Measurements from ENCODE around the gene SUCLA2. TPM values are rescaled to one million over a fixed set of nuclear protein-coding genes. Genes with fewer than 3 reads are reported as not detected.

Gene SUCLA2
- total and polyA plus RNA-seq, 9 of the 15 experiments (the other 6 are each of a cell fraction or from before 2014, with no cell fraction given), result 23.3 to 52.9 (median 35.8) TPM

DNA sequence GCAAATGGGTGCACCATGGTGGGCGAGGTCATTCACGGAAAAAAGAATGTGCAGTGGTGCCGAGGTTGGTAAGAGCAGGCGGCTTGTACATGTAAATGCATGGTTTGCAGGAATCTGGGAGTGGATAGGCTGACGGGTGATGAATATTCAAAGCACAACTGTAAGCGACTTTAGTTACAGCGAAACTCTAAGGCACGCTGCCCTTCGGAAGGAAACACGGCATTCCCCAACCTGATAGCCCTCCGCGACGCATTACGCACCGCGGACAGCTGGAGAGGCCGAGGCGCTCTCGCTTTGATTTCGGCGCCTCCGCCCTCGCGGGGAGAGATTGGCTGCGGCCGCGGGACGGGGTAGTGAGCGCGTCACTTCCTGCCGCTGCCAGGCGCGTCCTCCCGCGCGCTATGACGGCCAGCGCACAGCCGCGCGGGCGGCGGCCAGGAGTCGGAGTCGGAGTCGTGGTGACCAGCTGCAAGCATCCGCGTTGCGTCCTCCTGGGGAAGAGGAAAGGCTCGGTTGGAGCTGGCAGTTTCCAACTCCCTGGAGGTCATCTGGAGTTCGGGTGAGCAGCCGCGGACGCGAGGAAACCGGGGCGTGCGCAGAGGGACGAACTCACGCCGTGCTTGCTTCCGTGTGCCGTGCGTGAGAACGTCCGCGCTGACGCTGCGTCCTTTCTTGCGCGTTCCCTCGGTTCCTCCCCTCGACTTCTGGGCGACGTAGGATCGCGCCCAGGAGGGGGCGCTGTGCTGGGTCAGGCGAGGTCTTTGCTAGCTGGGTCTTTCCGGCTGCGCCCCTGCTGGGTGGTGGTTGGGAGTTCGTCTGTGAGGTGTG, 36.5 kb upstream of the SUCLA2 start, which contains the start of gene NUDT15 (continued):
- TF ChIP-seq, protein P1, sequence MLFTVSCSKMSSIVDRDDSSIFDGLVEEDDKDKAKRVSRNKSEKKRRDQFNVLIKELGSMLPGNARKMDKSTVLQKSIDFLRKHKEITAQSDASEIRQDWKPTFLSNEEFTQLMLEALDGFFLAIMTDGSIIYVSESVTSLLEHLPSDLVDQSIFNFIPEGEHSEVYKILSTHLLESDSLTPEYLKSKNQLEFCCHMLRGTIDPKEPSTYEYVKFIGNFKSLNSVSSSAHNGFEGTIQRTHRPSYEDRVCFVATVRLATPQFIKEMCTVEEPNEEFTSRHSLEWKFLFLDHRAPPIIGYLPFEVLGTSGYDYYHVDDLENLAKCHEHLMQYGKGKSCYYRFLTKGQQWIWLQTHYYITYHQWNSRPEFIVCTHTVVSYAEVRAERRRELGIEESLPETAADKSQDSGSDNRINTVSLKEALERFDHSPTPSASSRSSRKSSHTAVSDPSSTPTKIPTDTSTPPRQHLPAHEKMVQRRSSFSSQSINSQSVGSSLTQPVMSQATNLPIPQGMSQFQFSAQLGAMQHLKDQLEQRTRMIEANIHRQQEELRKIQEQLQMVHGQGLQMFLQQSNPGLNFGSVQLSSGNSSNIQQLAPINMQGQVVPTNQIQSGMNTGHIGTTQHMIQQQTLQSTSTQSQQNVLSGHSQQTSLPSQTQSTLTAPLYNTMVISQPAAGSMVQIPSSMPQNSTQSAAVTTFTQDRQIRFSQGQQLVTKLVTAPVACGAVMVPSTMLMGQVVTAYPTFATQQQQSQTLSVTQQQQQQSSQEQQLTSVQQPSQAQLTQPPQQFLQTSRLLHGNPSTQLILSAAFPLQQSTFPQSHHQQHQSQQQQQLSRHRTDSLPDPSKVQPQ (CRISPR knock-in tag; IDR thresholded peaks at IDR 0.05; ENCODE audit: borderline replicate concordance), result no peak
- 0 out of 2 replicates have a peak, but pooled peaks have one; percentile 16 for TF ChIP-seq NFE2 (IDR thresholded peaks at IDR 0.05; ENCODE audit: low read depth)
- TF ChIP-seq SAFB2 (IDR thresholded peaks at IDR 0.05; ENCODE audit: borderline replicate concordance, low read depth, low read length, severe bottlenecking), result no peak
- TF ChIP-seq OTX1 (CRISPR knock-in tag; IDR thresholded peaks at IDR 0.05), result no peak
- no peak for TF ChIP-seq RBM14 (IDR thresholded peaks at IDR 0.05; ENCODE audit: borderline replicate concordance, insufficient read depth, low read depth, low read length)
- no peak for TF ChIP-seq SIRT6 (IDR thresholded peaks at IDR 0.05; ENCODE audit: low read depth, low read length)
- TF ChIP-seq, protein P2, sequence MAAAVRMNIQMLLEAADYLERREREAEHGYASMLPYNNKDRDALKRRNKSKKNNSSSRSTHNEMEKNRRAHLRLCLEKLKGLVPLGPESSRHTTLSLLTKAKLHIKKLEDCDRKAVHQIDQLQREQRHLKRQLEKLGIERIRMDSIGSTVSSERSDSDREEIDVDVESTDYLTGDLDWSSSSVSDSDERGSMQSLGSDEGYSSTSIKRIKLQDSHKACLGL (CRISPR knock-in tag; IDR thresholded peaks at IDR 0.05; ENCODE audit: borderline replicate concordance, poor library complexity, severe bottlenecking), result no peak
- no peak for TF ChIP-seq HNRNPUL1 (IDR thresholded peaks at IDR 0.05; ENCODE audit: low read length)
- no peak for TF ChIP-seq KAT8 (IDR thresholded peaks at IDR 0.05; ENCODE audit: low read depth)
- TF ChIP-seq, protein P3, sequence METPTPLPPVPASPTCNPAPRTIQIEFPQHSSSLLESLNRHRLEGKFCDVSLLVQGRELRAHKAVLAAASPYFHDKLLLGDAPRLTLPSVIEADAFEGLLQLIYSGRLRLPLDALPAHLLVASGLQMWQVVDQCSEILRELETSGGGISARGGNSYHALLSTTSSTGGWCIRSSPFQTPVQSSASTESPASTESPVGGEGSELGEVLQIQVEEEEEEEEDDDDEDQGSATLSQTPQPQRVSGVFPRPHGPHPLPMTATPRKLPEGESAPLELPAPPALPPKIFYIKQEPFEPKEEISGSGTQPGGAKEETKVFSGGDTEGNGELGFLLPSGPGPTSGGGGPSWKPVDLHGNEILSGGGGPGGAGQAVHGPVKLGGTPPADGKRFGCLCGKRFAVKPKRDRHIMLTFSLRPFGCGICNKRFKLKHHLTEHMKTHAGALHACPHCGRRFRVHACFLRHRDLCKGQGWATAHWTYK (CRISPR knock-in tag; IDR thresholded peaks at IDR 0.05), result no peak; the same call in 1 of the 2 replicates
- TF ChIP-seq, protein P4, sequence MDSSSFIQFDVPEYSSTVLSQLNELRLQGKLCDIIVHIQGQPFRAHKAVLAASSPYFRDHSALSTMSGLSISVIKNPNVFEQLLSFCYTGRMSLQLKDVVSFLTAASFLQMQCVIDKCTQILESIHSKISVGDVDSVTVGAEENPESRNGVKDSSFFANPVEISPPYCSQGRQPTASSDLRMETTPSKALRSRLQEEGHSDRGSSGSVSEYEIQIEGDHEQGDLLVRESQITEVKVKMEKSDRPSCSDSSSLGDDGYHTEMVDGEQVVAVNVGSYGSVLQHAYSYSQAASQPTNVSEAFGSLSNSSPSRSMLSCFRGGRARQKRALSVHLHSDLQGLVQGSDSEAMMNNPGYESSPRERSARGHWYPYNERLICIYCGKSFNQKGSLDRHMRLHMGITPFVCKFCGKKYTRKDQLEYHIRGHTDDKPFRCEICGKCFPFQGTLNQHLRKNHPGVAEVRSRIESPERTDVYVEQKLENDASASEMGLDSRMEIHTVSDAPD (CRISPR knock-in tag; IDR thresholded peaks at IDR 0.05), result no peak
- TF ChIP-seq FOXK1 (CRISPR knock-in tag; IDR thresholded peaks at IDR 0.05; ENCODE audit: borderline replicate concordance), result no peak
- no peak for TF ChIP-seq ZFP30 (CRISPR knock-in tag; IDR thresholded peaks at IDR 0.05; ENCODE audit: borderline replicate concordance)
- TF ChIP-seq BRD4 (IDR thresholded peaks at IDR 0.05), result no peak
- TF ChIP-seq E2F3 (CRISPR knock-in tag; IDR thresholded peaks at IDR 0.05), result peak; percentile 71; the same call in 1 of the 2 replicates
- TF ChIP-seq ZNF282 (CRISPR knock-in tag; IDR thresholded peaks at IDR 0.05), result peak; percentile 43; the same call in 1 of the 2 replicates
- TF ChIP-seq FOXP1 (CRISPR knock-in tag; IDR thresholded peaks at IDR 0.05), result 0 out of 2 replicates have a peak, but pooled peaks have one; percentile 23
- peak; percentile 60; the same call in 1 of the 2 replicates for TF ChIP-seq TARDBP (IDR thresholded peaks at IDR 0.05)
- no peak for TF ChIP-seq CEBPG (CRISPR knock-in tag; IDR thresholded peaks at IDR 0.05)
- TF ChIP-seq CEBPG (tag; conservative IDR thresholded peaks at IDR 0.05 in 1 of 2, IDR thresholded peaks at IDR 0.05 in 1 of 2), result no peak

Measured in K562 (cell line).